IgD-negative memory B cell (primary cell): ENCODE measurements around the gene CCR9. TPM values are rescaled to one million over a fixed set of nuclear protein-coding genes. Genes with fewer than 3 reads are reported as not detected.

Experiments
- H3K27ac Mint-ChIP-seq, 3 donors: one replicate each; pipeline ENCODE4 v1.8.0; 2020 to 2022; ENCODE audit warnings: mild to moderate bottlenecking in 3 of 3, mixed read lengths in 3 of 3, moderate library complexity in 1 of 3
- H3K27me3 Mint-ChIP-seq: one replicate; pipeline ENCODE4 v1.8.0; 2021; ENCODE audit warnings: mixed read lengths
- H3K36me3 Mint-ChIP-seq: one replicate; pipeline ENCODE4 v1.8.0; 2020; ENCODE audit warnings: mild to moderate bottlenecking, mixed read lengths
- H3K4me1 Mint-ChIP-seq, 3 donors: one replicate each; pipeline ENCODE4 v1.8.0; 2020 to 2022; ENCODE audit warnings: mixed read lengths in 3 of 3, mild to moderate bottlenecking in 1 of 3
- H3K4me3 Mint-ChIP-seq, 4 donors: one replicate each; pipeline ENCODE4 v1.8.0; 2020 to 2022; ENCODE audit warnings: mild to moderate bottlenecking in 4 of 4, mixed read lengths in 4 of 4, moderate library complexity in 3 of 4
- H3K9me3 Mint-ChIP-seq, 3 donors: one replicate each; pipeline ENCODE4 v1.8.0; 2020 to 2021; ENCODE audit warnings: mixed read lengths in 3 of 3, mild to moderate bottlenecking in 1 of 3
- polyA plus RNA-seq: library from polyadenylated mRNA; unstranded; fragments of 300-500 nt; fragmentation: Illumina TruSeq; gene quantifications from one replicate; pipeline ENCODE4 v1.2.3, GENCODE V29; 2021

Gene CCR9
- polyA plus RNA-seq, 1 donor from 2014 or later: 6.3 TPM

GRCh38 chr3:45884368-45885201, 1.8 kb upstream of the CCR9 start:
- H3K27ac Mint-ChIP-seq: no peak overlapping the region
- peaks cover 3 to 15% (median 4%) of the 10 kb centered on the region in 3 donors for H3K4me1 Mint-ChIP-seq
- peaks cover 19% of the 10 kb centered on the region for H3K27me3 Mint-ChIP-seq
- no peaks in the 10 kb centered on the region for H3K9me3 Mint-ChIP-seq
- H3K4me3 Mint-ChIP-seq: peak overlapping the region in 3 of 4 donors; percentile 3 to 31 (median 28)
- no peaks in the 10 kb centered on the region for H3K36me3 Mint-ChIP-seq

DNA sequence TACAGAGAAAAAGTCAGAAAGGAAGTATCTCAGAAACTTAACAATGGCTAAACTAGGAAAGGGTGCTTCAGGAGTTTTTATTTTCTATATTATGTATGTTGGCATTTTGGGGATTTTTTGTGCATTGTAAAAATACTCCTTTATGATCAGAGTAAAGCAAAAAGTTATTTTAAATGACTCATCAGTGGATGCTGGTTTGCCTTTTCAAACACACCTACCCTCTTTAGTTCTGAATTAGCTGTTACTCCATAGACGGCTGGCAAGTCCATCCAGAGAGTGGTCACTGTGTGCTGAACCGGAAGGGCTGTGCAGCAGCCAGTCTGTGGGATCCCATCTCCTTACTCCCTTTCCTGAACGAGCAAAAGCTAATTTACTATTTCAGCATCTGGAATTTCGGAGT, 942 bp downstream of the CCR9 start:
- no peak overlapping the region for H3K27ac Mint-ChIP-seq
- H3K9me3 Mint-ChIP-seq: no peaks in the 10 kb centered on the region
- peaks cover 6 to 19% (median 9%) of the 10 kb centered on the region in 3 donors for H3K4me1 Mint-ChIP-seq
- no peaks in the 10 kb centered on the region for H3K36me3 Mint-ChIP-seq
- no peak overlapping the region for H3K4me3 Mint-ChIP-seq
- peaks cover 14% of the 10 kb centered on the region for H3K27me3 Mint-ChIP-seq

DNA sequence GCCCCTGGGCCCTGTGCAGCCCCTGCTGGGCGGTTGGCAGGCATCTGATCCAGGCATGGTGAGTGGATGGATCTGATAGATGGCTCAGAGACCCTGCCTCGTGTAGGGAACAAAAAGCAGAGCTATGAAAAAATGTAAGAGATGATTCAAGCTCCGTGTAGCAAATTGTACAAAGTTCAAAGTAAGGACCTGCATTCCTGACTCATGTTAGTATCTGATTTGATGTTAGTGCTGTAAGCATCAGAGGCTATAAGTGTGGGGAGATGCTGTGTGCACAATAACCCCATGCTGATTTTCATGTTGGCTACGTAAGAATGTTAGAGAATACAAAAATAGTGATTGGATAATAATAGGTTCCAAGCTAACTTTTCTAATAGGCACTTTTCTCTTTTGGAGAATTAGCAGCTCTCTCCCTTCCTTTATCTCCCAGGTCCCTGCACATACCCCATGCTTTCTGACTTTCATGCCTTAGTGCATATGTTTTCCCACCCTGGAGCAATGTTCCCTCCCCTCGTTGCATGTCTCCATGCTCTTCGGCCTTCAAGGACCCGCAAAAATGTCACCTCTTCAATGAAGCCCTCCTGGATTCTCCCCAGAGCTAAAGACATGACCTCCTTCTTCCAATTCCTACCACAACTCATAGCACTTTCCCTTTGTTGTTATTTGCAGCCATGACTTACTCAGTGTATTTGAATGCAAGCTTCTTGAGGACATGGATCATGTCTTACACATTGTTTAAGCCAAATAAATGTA, 1.6 kb downstream of the CCR9 start:
- Mint-ChIP-seq H3K27me3 (peaks cover 14% of the 10 kb centered on the region), H3K36me3 (no peaks in the 10 kb centered on the region), H3K4me3 (no peak overlapping the region), H3K9me3 (no peaks in the 10 kb centered on the region), H3K27ac (no peak overlapping the region), H3K4me1 (peaks cover 6 to 23% (median 15%) of the 10 kb centered on the region in 3 donors)

- H3K27ac Mint-ChIP-seq: no peak overlapping the region
- peak overlapping the region in 2 of 4 donors; percentile 18 to 75 for H3K4me3 Mint-ChIP-seq
Measured at GRCh38 chr3:45889337-45889736, 3.0 kb downstream of the CCR9 start.

GRCh38 chr3:45890405-45890804, 4.1 kb downstream of the CCR9 start:
- Mint-ChIP-seq H3K4me1 (peaks cover 14 to 31% (median 26%) of the 10 kb centered on the region in 3 donors), H3K27ac (no peak overlapping the region), H3K4me3 (no peak overlapping the region), H3K27me3 (peaks cover 6% of the 10 kb centered on the region), H3K9me3 (no peaks in the 10 kb centered on the region), H3K36me3 (no peaks in the 10 kb centered on the region)

More at GRCh38 chr3:45889337-45889736, 3.0 kb downstream of the CCR9 start:
- peaks cover 14 to 32% (median 26%) of the 10 kb centered on the region in 3 donors for H3K4me1 Mint-ChIP-seq
- no peaks in the 10 kb centered on the region for H3K36me3 Mint-ChIP-seq
- no peaks in the 10 kb centered on the region for H3K9me3 Mint-ChIP-seq
- peaks cover 12% of the 10 kb centered on the region for H3K27me3 Mint-ChIP-seq

- peaks cover 2% of the 10 kb centered on the region for H3K27me3 Mint-ChIP-seq
- H3K36me3 Mint-ChIP-seq: no peaks in the 10 kb centered on the region
- peaks cover 14 to 29% (median 26%) of the 10 kb centered on the region in 3 donors for H3K4me1 Mint-ChIP-seq
- H3K9me3 Mint-ChIP-seq: no peaks in the 10 kb centered on the region
- no peak overlapping the region for H3K4me3 Mint-ChIP-seq
- H3K27ac Mint-ChIP-seq: no peak overlapping the region
Measured at GRCh38 chr3:45892161-45892560, 5.8 kb downstream of the CCR9 start.

DNA sequence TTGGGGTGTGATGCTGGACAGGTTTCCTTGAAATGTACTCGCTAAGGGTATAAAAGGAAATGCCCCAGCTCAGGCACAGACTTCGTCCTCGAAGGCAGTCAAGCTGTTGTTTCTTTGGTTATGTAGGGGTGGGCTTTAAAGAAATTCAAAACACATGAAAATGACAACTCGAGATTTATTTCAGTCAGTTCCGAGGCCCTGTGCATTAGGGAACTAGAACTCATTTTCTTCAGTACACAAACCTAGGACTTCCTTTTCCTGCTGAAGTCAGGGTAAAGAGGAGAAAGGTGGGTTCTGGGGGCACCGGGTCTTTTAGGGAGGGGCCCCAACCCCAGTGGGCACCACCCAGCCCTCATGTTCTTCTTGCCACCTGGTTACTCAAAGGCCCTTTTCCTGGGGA, 7.7 kb downstream of the CCR9 start:
- peaks cover 5% of the 10 kb centered on the region for H3K27me3 Mint-ChIP-seq
- peak overlapping the region in 2 of 4 donors; percentile 13 to 73 for H3K4me3 Mint-ChIP-seq
- no peaks in the 10 kb centered on the region for H3K9me3 Mint-ChIP-seq
- peak overlapping the region in 2 of 3 donors; percentile 27 to 36 for H3K27ac Mint-ChIP-seq
- peaks cover 14 to 26% (median 24%) of the 10 kb centered on the region in 3 donors for H3K4me1 Mint-ChIP-seq
- no peaks in the 10 kb centered on the region for H3K36me3 Mint-ChIP-seq

DNA sequence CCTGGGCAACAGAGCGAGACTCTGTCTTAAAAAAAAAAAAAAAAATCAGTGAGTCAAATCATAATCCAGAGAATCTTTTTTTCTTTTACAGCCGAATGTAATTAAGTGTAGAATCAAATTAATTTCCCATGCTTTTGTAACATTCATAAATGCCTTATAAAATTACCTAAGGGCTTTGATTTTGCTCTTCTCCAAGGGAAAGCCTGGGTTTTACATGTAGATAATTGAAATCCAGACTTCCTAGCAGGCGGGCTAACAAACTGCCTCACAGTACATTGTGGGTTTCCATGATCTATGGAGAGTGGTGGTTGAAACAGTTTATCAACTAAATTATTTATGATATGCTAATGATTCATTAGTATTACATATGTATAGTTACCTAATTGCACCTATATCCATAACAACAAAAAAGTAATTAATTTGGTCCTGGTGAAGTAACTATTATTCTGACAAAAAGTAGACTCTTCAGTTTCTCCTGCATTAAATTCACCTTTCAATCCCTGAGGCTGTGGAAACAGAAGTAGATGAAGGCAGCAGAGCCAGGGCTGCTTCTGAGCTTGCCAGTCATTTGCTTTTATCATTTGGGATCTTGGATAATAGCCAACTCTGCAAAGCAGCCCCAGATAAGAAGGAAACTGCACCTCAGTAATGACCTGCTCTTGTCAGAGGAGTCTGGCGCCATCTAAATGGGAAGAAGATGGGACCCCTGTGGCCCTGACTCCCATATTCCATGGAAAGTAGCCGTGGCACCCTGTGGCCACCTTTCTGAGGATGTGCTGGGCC, 9.5 kb downstream of the CCR9 start:
- no peak overlapping the region for H3K4me3 Mint-ChIP-seq
- no peak overlapping the region for H3K27ac Mint-ChIP-seq
- peaks cover 8 to 17% (median 15%) of the 10 kb centered on the region in 3 donors for H3K4me1 Mint-ChIP-seq
- H3K36me3 Mint-ChIP-seq: peaks cover 3% of the 10 kb centered on the region
- H3K27me3 Mint-ChIP-seq: peaks cover 5% of the 10 kb centered on the region
- H3K9me3 Mint-ChIP-seq: no peaks in the 10 kb centered on the region

GRCh38 chr3:45896956-45897355, 10.6 kb downstream of the CCR9 start:
- peaks cover 2% of the 10 kb centered on the region for H3K27me3 Mint-ChIP-seq

GRCh38 chr3:45904931-45905330, 18.6 kb downstream of the CCR9 start:
- peak overlapping the region in 1 of 4 donors; percentile 4 for H3K4me3 Mint-ChIP-seq
- no peaks in the 10 kb centered on the region for H3K9me3 Mint-ChIP-seq
- peaks cover 12% of the 10 kb centered on the region for H3K36me3 Mint-ChIP-seq
- peak overlapping the region in 2 of 3 donors; percentile 8 to 26 for H3K27ac Mint-ChIP-seq
- no peaks in the 10 kb centered on the region for H3K27me3 Mint-ChIP-seq
- peaks cover 6 to 20% (median 17%) of the 10 kb centered on the region in 3 donors for H3K4me1 Mint-ChIP-seq

More at GRCh38 chr3:45896956-45897355, 10.6 kb downstream of the CCR9 start:
- Mint-ChIP-seq H3K27ac (no peak overlapping the region), H3K4me1 (peaks cover 8 to 17% (median 13%) of the 10 kb centered on the region in 3 donors), H3K9me3 (no peaks in the 10 kb centered on the region), H3K36me3 (peaks cover 9% of the 10 kb centered on the region), H3K4me3 (no peak overlapping the region)

GRCh38 chr3:45905755-45906154, 19.4 kb downstream of the CCR9 start:
- Mint-ChIP-seq H3K4me1 (peaks cover 8 to 25% (median 22%) of the 10 kb centered on the region in 3 donors), H3K27me3 (no peaks in the 10 kb centered on the region), H3K27ac (peak overlapping the region in 1 of 3 donors; percentile 48), H3K36me3 (peaks cover 10% of the 10 kb centered on the region), H3K9me3 (no peaks in the 10 kb centered on the region), H3K4me3 (peak overlapping the region in 1 of 4 donors; percentile 24)

DNA sequence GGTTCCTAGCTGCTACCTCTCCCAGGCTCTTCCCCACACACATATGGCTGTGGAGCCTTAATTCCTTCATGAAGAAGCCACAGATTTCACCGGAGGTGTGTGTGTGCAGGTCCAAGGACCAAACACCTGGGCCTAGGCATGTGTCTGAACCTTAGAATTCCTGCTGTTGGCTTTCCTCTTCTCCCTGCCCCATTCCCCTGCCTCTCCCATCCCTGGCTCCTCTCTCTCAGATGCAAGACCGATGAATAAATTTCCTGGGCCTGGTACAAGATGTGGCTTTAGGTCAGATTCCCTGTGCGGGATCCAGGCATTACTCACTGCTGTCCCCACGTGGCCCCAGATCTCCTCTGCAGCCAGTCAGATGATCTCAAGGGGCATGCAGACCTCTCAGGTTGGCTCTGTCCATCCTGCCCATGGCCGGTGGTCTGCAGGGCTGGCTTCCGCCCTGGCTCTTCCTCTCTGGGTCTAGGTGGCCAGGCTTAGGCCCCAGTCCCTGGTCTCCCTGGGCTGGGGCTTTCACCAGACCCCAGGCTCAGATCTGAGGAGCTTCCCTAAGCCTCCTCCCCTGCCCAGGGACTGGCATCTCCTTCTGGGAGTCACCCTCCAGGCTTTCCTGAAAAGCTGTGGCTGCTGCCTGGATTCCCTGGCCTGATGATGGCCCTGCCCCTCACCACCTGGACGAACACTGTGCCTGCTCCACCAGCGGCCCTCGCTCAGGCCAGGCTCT, 20.5 kb downstream of the CCR9 start:
- Mint-ChIP-seq H3K27me3 (no peaks in the 10 kb centered on the region), H3K27ac (no peak overlapping the region), H3K36me3 (peaks cover 4% of the 10 kb centered on the region), H3K4me3 (no peak overlapping the region), H3K4me1 (peaks cover 10 to 25% (median 22%) of the 10 kb centered on the region in 3 donors), H3K9me3 (no peaks in the 10 kb centered on the region)

DNA sequence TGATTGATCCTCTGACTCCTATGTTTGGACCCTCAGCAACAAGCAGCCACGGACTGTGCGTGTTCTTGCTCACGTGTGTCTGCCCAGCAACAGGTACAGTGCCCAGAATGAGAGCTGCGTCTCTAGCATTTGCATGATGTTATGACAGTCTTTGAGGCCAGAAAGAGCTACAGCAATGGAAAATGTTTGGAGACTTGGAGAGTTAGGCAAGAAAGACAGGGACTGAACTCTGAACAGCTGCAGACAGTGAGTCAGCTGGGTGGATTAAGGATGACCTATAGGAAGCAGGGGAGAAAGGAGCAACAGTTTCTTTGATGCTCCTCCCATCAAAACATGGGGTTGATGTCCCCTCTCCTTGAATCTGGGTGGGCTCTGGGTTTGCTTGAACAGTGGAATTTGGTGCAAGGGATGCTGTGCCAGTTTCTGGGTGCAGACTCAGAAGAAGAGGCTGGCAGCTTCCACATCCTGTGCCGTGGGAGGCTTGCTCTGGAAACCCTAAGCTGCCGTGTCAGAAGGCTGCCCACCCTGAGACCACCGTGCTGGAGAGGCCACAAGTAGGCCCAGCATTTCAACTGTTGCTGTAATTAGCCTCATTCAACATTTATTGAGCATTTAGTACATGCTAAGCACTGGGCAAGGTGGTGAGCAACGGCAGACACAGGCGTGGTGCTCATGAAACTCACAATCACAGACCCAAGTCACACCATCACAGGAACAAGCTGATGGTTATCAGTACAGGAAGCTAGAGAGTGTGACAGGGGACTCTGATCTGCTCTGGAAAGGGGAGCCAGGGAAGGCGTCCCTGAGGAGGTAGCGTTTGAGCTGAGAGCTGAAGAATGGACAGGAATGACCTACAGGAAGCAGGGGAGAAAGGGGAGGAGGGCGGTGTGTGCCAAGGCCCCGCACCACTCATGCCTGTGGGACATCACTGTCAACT, 21.7 kb downstream of the CCR9 start:
- Mint-ChIP-seq H3K36me3 (peaks cover 4% of the 10 kb centered on the region), H3K4me1 (peaks cover 12 to 25% (median 22%) of the 10 kb centered on the region in 3 donors), H3K4me3 (peak overlapping the region in 1 of 4 donors; percentile 3), H3K27me3 (no peaks in the 10 kb centered on the region), H3K27ac (no peak overlapping the region), H3K9me3 (no peaks in the 10 kb centered on the region)
